K562 (cell line): ENCODE results near the gene DDR2. TPM values are rescaled to one million over a fixed set of nuclear protein-coding genes. Genes with fewer than 3 reads are reported as not detected.

ENCODE experiments used
- ELF4 ChIP-seq: fragments of 450-650 bp; formaldehyde crosslinking; IDR thresholded peaks from 2 replicates; pipeline ENCODE4 v1.4.0; 2022; ENCODE audit warnings: missing genetic modification characterization
- ESRRB ChIP-seq: fragments of 250-450 bp; sonication (Bioruptor Pico); IDR thresholded peaks from 2 replicates; pipeline ENCODE4 v1.5.0; 2020; ENCODE audit warnings: mild to moderate bottlenecking, moderate library complexity, borderline replicate concordance
- PCBP1 ChIP-seq: fragments of 200-400 bp; formaldehyde crosslinking; IDR thresholded peaks from 2 replicates; pipeline ENCODE4 v1.6.1; 2018; ENCODE audit warnings: mild to moderate bottlenecking, low read depth, low read length; ENCODE audit not compliant: poor library complexity, severe bottlenecking
- ZNF583 ChIP-seq: fragments of 250-450 bp; sonication (Bioruptor Pico); IDR thresholded peaks from 2 replicates; pipeline ENCODE4 v1.4.0; 2020
- polyA plus RNA-seq, 8 experiments: library from polyadenylated mRNA; depleted of rRNA in 4 of 8; stranded (reverse) in 5 of 8; unstranded in 3 of 8; fragments of >200 nt; fragmentation: Nextera tagmentation in 2 of 8; fragmentation: Illumina TruSeq in 1 of 8; extraction: Ambion mirVana in 2 of 8; extraction: Trizol in 1 of 8; gene quantifications; 2 replicates each; pipeline versions ENCODE4 v1.2.1 to v1.2.3, GENCODE V29; 2011 to 2014; ENCODE audit warnings: inconsistent platforms in 1 of 8, missing spikeins in 1 of 8
- total RNA-seq, 7 experiments: library from RNA; depleted of rRNA in 6 of 7; stranded (reverse); fragments of >200 nt in 6 of 7; fragmentation: Illumina TruSeq in 2 of 7; extraction: Trizol in 2 of 7; gene quantifications; 2 replicates each; pipeline versions ENCODE4 v1.2.1 to v1.2.3, GENCODE V29; 2011 to 2021; ENCODE audit warnings: low replicate concordance in 1 of 7
- TF ChIP-seq, protein P1 (sequence below): fragments of 250-450 bp; sonication (Bioruptor Pico); IDR thresholded peaks from 2 replicates; pipeline ENCODE4 v1.5.0; 2020; ENCODE audit warnings: mild to moderate bottlenecking
- TF ChIP-seq, protein P2 (sequence below): fragments of 450-650 bp; IDR thresholded peaks from 2 replicates; pipeline ENCODE4 v1.6.1; 2016; ENCODE audit warnings: missing biosample characterization, missing genetic modification characterization
- TF ChIP-seq, protein P3 (sequence below): sonication (generic); formaldehyde crosslinking; IDR thresholded peaks from 2 replicates; pipeline ENCODE4 v1.9.0; 2022; ENCODE audit warnings: mild to moderate bottlenecking, missing genetic modification reagents
- TF ChIP-seq, protein P4 (sequence below): fragments of 250-450 bp; sonication (Bioruptor Pico); IDR thresholded peaks from 2 replicates; pipeline ENCODE4 v1.8.0; 2022; ENCODE audit warnings: inconsistent platforms
- TF ChIP-seq, protein P5 (sequence below): sonication (generic); formaldehyde crosslinking; IDR thresholded peaks from 2 replicates; pipeline ENCODE4 v1.8.0; 2022; ENCODE audit warnings: missing genetic modification reagents, mild to moderate bottlenecking, borderline replicate concordance
- TF ChIP-seq, protein P6 (sequence below): fragments of 450-650 bp; IDR thresholded peaks from 2 replicates; pipeline ENCODE4 v1.7.0; 2016; ENCODE audit warnings: borderline replicate concordance

DDR2 gene
- total and polyA plus RNA-seq, 9 of the 15 experiments (the other 6 are each of a cell fraction or from before 2014, with no cell fraction given): 0.36 to 2.0 (median 1.1) TPM

DNA sequence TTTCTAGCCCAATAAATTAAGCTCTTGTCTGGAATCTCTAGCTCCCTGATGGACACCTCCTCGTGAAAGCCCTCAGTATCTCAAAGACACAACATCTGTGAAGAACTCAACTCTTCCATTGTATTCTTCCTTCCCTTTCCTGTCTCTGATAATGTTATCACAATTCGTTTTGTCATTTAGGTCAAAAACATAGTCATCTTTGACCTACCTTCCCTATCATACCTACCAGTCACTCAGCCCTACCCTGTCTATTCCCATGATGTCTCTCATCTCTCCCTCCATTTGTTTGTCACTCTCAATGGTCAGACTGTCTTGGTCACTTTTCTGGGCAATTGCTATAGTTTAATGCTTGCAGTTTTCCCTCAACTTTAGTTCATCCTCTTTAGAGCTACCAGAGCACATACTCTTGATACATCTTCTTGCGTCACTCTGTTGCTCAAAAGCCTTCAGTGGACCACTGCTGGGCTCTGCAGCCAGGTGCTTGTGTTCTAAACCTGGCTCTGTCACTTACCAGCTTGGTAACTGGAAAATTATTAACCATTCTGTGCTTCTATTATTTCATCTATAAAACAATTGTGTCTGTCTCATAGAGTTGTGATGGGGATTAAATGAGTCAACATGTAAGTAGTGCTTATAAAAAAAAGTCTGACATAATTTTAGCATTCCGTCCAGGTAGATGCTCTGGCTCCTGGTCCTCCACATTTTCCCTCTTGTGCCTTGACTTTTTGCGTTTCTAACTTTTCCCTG is 39.6 kb downstream of the DDR2 start (continued):
- TF ChIP-seq, protein P1, sequence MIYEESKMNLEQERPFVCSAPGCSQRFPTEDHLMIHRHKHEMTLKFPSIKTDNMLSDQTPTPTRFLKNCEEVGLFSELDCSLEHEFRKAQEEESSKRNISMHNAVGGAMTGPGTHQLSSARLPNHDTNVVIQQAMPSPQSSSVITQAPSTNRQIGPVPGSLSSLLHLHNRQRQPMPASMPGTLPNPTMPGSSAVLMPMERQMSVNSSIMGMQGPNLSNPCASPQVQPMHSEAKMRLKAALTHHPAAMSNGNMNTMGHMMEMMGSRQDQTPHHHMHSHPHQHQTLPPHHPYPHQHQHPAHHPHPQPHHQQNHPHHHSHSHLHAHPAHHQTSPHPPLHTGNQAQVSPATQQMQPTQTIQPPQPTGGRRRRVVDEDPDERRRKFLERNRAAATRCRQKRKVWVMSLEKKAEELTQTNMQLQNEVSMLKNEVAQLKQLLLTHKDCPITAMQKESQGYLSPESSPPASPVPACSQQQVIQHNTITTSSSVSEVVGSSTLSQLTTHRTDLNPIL (CRISPR knock-in tag): no peak
- TF ChIP-seq ELF4 (CRISPR knock-in tag) (peak; percentile 55; the same call in 1 of the 2 replicates), ESRRB (CRISPR knock-in tag) (no peak), PCBP1 (no peak), ZNF583 (CRISPR knock-in tag) (0 out of 2 replicates have a peak, but pooled peaks have one; percentile 15)
- TF ChIP-seq, protein P2, sequence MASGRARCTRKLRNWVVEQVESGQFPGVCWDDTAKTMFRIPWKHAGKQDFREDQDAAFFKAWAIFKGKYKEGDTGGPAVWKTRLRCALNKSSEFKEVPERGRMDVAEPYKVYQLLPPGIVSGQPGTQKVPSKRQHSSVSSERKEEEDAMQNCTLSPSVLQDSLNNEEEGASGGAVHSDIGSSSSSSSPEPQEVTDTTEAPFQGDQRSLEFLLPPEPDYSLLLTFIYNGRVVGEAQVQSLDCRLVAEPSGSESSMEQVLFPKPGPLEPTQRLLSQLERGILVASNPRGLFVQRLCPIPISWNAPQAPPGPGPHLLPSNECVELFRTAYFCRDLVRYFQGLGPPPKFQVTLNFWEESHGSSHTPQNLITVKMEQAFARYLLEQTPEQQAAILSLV: no peak
- TF ChIP-seq, protein P3, sequence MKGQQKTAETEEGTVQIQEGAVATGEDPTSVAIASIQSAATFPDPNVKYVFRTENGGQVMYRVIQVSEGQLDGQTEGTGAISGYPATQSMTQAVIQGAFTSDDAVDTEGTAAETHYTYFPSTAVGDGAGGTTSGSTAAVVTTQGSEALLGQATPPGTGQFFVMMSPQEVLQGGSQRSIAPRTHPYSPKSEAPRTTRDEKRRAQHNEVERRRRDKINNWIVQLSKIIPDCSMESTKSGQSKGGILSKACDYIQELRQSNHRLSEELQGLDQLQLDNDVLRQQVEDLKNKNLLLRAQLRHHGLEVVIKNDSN (CRISPR knock-in tag): no peak
- TF ChIP-seq, protein P4, sequence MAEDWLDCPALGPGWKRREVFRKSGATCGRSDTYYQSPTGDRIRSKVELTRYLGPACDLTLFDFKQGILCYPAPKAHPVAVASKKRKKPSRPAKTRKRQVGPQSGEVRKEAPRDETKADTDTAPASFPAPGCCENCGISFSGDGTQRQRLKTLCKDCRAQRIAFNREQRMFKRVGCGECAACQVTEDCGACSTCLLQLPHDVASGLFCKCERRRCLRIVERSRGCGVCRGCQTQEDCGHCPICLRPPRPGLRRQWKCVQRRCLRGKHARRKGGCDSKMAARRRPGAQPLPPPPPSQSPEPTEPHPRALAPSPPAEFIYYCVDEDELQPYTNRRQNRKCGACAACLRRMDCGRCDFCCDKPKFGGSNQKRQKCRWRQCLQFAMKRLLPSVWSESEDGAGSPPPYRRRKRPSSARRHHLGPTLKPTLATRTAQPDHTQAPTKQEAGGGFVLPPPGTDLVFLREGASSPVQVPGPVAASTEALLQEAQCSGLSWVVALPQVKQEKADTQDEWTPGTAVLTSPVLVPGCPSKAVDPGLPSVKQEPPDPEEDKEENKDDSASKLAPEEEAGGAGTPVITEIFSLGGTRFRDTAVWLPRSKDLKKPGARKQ (CRISPR knock-in tag): no peak
- TF ChIP-seq, protein P5, sequence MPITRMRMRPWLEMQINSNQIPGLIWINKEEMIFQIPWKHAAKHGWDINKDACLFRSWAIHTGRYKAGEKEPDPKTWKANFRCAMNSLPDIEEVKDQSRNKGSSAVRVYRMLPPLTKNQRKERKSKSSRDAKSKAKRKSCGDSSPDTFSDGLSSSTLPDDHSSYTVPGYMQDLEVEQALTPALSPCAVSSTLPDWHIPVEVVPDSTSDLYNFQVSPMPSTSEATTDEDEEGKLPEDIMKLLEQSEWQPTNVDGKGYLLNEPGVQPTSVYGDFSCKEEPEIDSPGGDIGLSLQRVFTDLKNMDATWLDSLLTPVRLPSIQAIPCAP (CRISPR knock-in tag): no peak
- TF ChIP-seq, protein P6, sequence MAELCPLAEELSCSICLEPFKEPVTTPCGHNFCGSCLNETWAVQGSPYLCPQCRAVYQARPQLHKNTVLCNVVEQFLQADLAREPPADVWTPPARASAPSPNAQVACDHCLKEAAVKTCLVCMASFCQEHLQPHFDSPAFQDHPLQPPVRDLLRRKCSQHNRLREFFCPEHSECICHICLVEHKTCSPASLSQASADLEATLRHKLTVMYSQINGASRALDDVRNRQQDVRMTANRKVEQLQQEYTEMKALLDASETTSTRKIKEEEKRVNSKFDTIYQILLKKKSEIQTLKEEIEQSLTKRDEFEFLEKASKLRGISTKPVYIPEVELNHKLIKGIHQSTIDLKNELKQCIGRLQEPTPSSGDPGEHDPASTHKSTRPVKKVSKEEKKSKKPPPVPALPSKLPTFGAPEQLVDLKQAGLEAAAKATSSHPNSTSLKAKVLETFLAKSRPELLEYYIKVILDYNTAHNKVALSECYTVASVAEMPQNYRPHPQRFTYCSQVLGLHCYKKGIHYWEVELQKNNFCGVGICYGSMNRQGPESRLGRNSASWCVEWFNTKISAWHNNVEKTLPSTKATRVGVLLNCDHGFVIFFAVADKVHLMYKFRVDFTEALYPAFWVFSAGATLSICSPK: no peak
- TF ChIP-seq, all 486 proteins: peak for 10
